Activated T-helper 1 cell treated with Interleukin-2 at 50 U/mL for 16 hours (primary cell): ENCODE measurements around the gene FRMD1.

Experiments
- DNase-seq: peaks from one replicate; pipeline ENCODE4 v3.0.0-alpha.2; 2020; ENCODE audit warnings: low read depth

The FRMD1 gene

DNA sequence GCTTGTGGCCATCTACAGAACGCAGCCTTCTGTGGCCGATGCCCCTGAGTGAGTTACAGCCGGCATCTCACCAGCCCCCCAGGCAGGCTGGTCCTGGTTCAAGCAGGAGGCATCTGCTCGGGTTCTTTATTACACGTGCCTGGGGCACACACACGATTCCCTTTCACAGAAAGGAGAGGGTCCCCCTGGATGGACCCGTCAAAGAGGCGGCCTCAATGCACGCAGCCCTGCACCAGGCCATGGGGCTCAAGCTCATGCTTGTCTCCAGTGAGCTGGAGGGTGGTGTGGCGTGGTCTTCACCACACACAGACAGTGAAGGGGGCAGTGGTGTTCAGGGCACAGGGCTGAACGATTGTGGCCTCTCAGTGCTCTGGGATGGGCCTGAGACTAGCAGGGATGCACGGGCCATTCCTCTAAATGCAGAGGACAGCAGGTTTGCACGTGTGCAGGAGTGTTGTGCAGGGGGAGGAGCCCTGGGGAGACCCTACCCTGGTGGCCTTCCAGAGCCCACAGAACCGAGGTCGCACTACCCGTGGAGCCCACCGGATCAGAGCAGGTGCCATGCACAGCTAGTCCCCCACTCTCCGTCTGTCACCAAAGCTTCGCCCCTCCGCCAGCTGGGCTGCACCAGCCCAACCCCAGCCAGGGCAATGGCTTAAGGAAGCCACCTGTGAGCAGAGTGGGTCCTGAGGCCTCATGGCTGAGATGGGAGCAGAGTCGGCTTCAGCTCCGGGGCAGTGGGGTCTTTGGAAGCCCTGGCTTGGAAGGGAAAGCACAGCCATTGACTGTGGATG lies 23.1 kb downstream of the FRMD1 start:
- DNase-seq: no peak

DNA sequence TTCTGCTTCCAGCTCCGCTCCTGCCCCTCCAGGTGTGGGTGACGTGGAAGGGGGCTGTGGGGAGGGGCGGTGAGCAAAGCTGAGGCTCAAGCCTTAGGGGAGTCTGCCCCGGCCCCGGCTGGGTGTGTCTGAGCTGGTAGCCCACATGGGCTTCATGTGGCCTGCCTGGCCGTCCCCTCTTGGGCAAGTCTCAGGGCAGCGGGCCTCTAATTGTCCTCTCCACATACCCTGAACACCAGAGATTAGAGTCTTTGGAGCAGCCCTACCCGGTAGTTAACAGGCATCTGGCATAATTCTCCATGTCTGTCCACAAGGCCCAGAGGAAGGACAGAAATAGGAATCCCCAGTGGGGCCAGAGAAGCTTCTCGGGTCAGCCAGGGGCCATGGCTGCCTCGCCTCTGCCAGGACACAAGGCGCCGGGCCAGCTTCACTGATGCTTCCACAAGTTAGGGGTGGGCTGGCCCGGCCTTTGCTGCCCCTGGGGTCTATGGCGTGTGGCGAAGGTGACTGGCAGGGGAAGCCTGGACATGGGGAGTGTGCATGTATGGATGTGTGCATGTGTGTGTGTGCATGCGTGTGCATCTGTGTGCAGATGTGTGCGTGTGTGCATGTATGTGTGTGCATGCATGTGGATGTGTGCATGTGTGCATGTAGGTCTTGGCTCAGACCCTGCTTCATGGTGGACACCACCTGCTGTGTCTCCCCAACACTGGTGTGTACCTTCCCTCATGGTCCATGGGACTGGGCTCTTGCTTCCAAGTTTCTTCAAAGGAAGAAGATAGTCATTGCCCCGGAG lies 24.0 kb downstream of the FRMD1 start:
- no peak for DNase-seq

DNA sequence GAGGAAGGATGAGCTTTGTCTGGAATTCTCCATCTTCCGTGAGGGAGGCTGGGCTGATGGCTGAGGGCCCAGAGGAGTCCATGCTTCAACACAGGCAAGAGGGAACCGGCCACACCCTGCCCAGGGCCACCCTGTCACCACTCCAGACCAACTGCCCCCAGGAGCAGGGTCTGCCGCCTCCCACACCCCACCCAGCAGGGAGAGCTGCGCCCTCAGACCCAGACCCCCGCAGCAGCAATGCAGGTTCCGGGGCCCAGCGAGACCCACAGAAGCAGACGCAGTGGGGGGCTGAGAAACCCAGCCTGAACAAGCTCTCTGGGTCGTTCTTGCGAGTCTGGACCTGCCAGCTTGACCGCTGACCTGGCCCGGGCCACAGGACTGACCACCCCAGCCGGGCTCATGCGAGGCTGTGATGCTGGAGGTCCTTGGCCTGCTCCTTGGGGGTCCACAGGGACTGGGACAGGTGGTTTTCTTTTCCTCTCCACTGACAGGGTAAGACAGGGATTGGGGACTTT lies 25.0 kb downstream of the FRMD1 start:
- DNase-seq: no peak

DNA sequence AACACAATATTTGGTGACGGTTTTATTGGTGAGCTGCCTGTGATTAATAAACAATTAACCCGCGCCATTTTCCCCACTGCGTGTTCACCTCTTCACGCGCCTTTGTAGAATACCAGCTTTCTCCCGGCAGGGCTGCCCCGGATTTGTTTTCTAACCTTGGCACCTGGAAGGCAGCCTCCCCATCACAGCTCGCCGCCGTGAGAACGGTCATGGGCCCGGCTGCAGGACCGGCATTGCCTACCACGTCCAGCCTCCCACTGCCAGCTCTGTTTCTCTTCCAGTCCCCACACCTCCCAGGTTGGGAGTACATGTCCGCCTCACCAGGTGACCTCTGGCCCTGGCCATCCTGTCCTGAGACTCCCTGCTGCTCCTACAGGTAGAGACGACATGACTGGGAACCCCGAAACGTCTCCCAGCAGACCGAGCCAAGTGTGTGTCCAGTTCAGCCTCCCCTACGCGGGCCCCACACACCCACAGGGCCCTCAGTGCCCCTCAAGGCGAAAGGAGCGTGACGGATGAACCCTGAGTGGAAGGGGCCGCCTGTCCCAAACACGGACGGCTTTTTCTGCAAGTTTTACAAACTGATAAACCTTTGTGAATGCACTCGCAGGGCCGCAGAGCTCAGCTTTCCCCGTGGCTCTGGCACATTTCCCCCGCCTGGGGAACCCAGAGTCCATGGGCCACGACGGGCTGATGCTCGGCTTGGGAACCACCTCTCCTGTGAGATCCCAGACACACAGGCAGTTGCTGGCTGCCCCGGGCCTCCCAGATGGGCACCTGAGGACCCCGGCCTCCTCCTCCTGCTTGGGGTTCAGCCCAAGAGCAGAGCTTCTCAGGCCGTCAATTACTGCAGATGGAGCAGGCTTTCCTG lies 25.7 kb downstream of the FRMD1 start:
- no peak for DNase-seq

DNA sequence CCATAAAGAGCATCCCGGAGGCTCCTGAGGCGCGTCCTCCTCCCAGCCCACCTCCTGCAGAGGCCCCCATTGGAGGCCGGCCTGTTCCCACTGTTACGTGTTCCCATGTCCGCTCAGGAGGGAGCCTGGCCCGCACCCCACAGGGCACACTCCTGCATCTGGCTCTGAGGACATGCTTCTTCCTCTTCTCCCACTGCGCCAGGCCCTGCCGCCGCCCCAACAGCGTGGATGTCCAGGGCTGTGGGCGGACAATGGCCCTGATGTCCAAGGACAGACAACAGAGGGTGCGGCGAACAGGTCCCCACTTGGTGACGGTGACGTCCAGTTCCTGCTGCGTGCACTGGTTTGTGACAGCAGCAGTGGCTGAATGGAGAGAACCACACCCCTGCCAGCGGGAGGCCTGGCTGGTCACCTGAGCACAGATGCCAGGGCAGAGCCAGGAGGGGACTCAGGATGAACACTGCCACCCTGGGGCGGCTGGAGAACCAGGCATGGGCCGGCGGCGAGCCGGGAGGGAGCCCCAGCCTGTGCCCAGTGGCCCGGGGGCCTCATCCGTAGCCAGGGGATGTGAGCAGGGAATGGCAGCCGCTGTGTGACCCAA lies 26.6 kb downstream of the FRMD1 start:
- no peak for DNase-seq

DNA sequence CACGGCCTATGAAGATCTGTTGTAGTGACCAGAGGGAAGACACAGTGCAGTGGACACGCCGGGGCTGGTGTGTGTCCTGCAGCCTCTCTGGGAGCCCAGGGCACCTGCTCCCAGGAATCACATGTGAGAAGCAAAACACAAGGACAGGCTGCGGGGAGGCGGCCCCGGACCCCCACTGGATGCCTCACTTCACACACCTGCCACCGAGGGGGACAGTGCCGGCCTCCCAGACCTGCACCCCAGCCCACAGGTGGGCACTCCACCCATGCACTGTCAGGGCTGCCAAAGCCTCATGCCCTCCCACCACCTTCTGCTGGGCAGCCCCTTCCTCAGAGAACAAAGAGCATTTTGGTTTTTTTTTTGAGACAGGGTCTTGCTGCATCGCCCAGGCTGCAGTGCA lies 27.4 kb downstream of the FRMD1 start:
- no peak for DNase-seq

DNA sequence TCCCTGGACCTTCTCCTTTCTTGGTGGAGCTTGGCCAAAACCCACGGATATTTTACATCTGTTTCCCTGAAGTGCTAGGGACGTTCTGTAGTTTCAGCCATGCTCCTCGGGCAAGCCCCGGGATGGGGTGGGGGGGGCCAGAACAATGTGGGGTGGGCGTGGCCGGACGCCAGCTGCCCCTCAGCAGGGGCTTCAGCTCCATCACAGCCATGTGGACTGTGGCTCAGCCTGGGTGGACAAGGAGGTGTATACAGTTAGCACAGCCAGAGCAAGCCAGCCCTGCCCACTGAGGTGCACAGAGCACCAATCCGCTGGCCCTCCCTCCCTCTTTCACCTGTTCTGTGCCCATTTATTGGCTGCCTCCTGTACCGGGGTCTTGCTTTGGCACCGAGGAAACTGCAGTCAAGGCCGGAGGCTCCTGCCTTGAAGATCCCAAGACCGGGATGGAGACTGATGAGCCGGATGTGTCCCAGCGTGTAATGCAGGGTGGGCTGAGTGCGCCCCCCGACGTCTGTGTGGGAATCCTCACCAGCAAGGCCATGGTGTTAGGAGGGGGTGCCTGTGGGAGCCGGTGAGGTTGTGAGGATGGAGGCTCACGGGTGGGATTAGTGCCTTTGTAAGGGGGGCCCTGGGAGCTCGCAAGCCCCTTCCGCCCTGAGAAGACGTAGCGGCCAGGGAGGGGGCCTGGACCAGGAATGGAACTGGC lies 28.0 kb downstream of the FRMD1 start:
- no peak for DNase-seq

DNA sequence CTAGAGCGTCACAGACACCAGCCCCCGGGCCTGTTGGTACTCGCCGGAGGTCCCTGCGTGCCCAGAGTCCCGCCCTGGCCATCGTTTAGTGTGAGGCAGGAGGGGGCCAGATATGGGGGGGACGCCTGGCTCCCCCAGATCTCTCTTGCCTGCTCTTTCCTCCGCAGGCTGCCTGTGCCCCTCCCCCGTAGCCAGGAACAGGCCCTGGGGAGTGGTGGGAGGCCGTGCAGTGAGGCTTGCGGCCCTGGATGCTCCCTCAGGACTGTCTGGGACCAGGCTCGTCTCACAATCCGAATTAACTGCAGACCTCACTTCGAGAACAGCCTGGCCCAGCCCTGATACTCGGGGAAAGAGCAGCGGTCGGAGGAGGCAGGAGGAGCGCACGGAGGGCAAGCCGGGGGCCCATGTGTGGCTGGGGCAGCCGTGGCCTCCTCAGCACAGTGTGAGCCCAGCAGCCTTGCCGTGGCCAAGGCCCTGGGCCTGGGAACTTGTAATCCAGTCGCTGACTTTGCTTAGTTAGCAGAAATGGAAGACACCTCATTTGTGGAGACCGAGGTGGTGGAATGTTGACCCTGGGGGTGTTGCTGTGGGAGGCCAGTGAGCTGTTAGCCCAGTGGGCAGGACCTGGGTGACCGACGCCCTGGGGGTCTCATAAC lies 28.7 kb downstream of the FRMD1 start:
- no peak for DNase-seq

DNA sequence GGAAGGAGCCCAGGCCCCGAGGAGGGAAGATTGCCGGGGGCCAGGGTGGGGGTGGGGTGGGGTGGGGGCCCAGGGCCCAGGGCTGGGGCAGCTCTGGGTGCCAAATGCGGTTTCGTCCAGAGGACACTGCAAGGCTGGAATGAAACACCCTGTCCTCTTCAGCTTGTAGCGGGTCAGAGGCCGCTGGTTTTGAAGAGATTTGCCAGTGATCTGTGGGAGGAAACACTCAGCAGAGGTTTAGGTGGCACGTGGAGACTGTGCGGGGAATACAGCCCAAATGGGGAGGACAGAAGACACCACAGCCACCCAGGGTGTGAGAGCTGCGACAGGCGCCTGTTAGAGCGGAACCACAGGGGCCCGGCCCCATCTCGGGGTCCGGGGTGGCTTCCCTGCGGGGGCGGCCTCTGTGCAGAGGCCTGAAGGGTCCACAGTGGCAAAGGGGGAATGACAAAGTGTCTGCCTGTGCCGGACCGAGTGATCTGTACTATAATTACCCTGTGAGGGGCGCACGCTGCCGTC lies 29.2 kb downstream of the FRMD1 start:
- DNase-seq: no peak

DNA sequence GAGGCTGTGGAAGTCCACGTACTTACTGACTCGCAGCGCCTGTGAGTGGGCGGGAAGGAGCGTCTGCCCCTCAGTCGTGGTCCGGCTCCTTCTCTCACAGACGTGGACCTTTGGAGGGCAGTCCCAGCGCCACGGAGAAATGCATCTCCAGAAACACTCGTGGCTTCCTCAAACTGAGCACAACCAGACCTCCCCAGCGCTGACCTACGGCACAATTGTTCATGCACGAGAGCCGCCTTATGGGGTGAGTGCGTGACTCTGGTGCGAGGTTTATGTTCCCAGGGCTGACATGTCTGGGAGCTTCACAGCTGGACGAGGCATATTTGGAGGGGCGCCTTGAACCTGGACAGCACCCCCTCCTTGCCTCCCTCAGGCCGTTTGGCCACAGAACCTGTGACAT lies 29.7 kb downstream of the FRMD1 start:
- DNase-seq: no peak

DNA sequence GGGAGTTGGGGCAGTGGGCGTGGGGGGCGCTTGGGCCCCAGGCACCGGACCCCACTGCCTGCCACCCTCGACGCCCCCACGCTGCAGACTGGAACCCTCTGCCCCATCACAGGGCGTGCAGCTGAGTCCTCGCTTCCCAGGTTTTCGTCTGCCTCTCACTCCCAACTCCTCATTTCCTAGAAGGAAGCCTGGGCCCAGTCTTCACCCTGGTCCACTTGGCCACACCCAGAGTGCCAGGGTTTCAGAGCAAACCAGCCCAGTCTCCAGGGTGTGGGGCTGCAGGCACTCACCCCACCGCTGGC lies 30.3 kb downstream of the FRMD1 start:
- no peak for DNase-seq

DNA sequence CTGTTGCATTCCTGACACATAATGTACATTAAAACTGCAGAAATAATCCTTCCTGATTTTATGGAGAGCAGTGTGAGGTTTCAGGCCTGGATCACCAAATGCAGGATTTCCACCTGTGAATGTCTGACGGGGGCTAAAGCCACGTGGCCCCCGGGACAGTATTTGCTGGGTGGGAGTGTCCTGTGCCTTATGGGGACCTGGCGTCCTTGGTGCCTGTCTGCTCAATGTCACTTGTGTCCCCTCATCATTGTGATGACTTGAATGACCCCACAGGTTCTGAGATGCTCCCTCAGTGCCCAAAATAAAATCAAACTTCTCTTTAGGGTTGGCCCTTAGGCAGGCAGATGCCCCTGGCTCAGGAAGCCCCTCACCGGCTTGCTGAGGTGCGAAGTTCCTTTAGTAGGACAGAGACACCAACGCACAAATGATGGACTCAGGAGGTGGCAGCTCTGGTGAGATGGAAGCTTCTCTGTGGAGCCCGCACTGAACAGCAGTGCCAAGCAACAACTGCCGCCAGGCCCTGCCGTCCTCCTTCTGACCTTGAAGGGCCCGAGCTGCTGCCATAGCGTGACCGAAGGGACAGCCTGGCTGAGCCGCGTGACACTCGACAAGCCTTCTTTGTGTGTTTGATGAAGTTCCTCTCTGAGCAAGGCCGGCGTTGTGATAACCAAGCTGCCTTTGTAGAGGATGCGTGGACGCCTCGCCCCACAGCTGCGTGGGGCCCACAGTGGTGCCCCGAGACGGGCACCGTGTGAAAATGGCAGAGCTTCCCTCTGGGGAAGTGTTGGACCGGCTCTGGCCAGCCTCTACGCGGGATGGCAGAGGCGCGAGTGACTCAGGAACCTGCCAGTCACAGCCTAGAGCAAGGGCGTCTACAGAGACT lies 30.9 kb downstream of the FRMD1 start:
- DNase-seq: no peak

DNA sequence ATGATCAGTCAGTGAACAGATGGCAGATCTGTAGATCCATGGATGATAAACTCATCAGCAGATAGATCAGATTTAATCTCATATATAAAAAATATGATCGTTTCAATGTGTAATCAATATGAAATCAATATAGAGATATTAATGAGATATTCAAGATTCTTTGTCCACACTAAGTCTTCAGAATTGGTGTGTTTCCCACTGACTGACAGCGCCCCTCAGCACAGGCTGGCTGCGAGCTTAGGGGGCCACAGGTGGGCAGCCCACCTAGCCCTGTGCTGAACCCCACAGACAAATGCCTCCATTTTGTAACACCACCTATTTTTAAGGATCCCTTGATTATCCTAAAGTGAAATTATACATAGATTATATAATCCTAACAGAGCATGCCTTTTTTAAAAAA lies 32.3 kb downstream of the FRMD1 start:
- no peak for DNase-seq

DNA sequence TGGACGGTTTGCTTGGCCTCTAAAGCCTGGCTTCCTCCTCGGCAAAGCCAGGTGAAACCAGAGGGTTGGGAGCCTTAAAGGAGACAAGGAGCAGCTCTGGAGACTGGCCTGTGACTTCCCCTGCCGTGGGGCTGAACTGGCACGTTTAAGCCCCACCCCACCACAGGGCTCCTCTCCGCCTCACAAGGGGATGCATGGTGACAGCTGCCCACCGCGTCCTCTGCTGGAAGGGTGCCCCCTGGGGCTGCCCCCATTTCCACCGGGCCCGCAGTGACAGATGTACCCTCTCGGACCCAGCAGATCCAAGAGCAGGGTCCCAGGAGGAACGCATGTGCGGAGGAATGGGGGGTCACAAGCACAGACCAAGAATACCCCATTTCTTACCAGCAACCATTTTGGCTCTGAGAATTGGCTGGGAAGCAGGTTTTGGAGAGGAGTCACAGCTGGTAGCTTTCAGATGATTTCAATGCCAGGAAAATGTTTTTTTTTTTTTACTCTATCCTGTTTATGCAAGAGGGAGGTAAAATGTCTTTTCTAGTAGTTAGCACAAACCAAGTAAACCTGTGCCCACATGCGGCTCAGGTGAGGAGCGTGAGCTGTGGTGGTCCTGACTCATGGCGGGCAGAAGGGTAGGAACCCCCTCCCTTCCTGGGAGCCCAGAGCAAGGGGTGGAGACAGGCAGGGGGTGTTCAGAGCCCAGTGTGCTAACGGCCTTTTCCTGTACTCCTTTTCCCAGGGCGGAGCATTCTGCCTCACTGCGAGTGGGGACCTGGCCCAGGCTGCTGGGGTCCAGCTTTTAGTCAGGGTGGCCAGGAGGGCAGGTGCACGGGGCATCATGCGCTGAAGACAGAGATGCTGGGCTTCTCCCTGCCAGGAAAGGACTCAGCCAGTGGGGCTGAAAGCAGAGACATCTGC lies 33.0 kb downstream of the FRMD1 start:
- DNase-seq: no peak

DNA sequence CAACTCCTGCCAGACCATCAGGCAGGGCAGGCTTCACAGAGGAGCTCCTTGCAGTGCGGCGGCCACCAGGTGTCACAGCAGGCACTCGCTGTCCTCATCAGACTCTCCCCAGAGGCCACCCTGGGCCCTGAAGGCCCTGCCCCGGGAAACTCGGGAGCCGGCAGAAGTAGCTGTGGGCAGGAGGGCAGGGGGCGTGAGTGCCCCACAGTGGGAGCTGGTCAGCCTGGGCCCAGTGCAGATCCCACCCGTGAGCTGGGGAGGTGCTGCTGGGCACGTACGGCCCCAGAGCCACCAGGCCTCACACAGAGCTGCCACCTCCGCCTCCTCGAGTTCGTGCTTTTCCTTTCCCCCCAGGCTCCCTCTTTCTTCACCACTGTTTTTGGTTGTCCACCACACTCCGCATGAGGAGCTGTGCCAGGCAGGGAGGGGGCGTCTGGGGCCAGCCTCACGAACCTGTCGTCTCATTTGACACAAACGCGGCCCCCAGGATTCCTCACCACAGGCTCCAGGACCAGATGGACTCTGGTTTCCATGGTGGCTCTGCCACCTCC lies 33.8 kb downstream of the FRMD1 start:
- no peak for DNase-seq

DNA sequence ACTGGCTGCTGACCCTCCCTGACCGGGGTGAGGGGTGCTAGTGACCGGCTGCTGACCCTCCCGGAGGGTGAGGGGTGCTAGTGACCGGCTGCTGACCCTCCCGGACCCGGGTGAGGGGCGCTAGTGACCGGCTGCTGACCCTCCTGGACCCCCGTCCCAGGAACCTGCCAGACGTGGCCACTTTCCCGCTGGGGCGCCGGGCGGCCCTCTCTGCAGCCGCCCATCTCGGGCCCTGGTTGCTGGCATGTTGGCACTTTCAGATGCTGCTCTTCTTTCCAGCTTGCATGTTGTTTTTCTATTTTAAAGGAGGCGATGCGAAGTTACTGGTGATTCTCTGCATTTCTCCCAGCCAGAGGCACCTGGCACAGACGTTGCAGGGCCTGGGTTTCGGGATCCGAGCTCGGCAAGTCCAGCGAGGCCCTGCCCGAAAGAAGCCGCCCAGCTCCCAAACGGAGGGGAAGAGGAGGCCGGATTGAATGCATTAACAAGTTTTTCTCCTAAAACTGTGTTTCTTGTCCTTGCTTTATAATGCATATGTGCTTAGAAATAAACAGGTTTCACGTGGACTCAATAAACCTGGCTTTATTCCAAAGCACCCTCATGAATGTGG lies 34.4 kb downstream of the FRMD1 start:
- no peak for DNase-seq

DNA sequence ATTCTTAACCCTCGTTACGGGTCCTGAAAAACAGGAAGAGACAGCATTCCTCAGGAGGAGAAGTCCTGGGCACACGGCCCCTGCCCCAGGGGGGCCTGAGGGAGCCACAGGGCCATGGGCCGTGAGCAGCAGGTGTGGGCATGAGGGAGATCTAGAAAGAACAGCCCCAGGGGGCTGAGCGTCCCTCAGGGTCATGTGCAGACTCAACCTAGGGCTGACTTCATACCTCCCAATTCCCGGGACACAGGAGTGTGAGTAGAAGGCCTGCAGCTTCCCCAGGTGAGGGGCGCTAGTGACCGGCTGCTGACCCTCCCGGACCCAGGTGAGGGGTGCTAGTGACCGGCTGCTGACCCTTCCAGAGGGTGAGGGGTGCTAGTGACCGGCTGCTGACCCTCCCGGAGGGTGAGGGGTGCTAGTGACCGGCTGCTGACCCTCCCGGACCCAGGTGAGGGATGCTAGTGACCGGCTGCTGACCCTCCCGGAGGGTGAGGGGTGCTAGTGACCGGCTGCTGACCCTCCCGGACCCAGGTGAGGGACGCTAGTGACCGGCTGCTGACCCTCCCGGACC lies 35.1 kb downstream of the FRMD1 start:
- no peak for DNase-seq
